OCI-LY7 (cell line): ENCODE results near the gene TLX2. TPM values are rescaled to one million over a fixed set of nuclear protein-coding genes. Genes with fewer than 3 reads are reported as not detected.

Experiments
- BruUV-seq: library from RNA; stranded (reverse); fragments of 400-500 nt; replicated peaks from 2 replicates; lab custom pipeline; 2021; lab: Mats Ljungman, UMichigan
- CTCF ChIA-PET: fragments of 300-600 bp; sonication (Branson Sonifier 250); formaldehyde crosslinking; loops from one replicate; lab custom pipeline; 2022; ENCODE audit warnings: antibody characterized with exemption; ENCODE audit not compliant: unreplicated experiment; lab: Charles Lee
- POLR2A ChIA-PET: fragments of 300-600 bp; sonication (Branson Sonifier 250); formaldehyde crosslinking; loops from one replicate; lab custom pipeline; 2022; ENCODE audit warnings: antibody characterized with exemption; lab: Charles Lee
- DNase-seq: peaks from one replicate; pipeline ENCODE4 v3.0.0-alpha.2; 2015; ENCODE audit warnings: low spot score
- H2AFZ ChIP-seq: fragments of 200-600 bp; sonication (generic), shearing (Covaris generic); 2 replicates; pipeline ENCODE4 v1.6.1; 2014; ENCODE audit warnings: mild to moderate bottlenecking, antibody characterized with exemption, low read length, moderate library complexity
- H3K27ac ChIP-seq: fragments of 200-600 bp; sonication (generic); 2 replicates; pipeline ENCODE4 v1.5.1; 2014; ENCODE audit warnings: mixed run types, low read depth, mild to moderate bottlenecking, moderate library complexity, low read length, inconsistent platforms; ENCODE audit not compliant: poor library complexity, severe bottlenecking
- H3K36me3 ChIP-seq: fragments of 200-600 bp; sonication (generic); 2 replicates; pipeline ENCODE4 v1.6.1; 2014; ENCODE audit warnings: mild to moderate bottlenecking, antibody characterized with exemption, low read length, moderate library complexity, mixed read lengths; ENCODE audit not compliant: insufficient read depth
- H3K4me1 ChIP-seq: fragments of 200-600 bp; sonication (generic); 2 replicates; pipeline ENCODE4 v1.5.1; 2014; ENCODE audit warnings: mild to moderate bottlenecking, low read length; ENCODE audit not compliant: insufficient read depth, poor library complexity, severe bottlenecking
- H3K4me2 ChIP-seq: fragments of 200-600 bp; sonication (generic); 2 replicates; pipeline ENCODE4 v1.6.1; 2014; ENCODE audit warnings: mild to moderate bottlenecking, low read length
- H3K4me3 ChIP-seq: fragments of 200-600 bp; sonication (generic); 2 replicates; pipeline ENCODE4 v1.5.1; 2014; ENCODE audit warnings: mild to moderate bottlenecking, low read depth, low read length; ENCODE audit not compliant: poor library complexity, severe bottlenecking
- H3K79me2 ChIP-seq: fragments of 200-600 bp; sonication (generic); 2 replicates; pipeline ENCODE4 v1.6.1; 2016; ENCODE audit warnings: low read depth, mild to moderate bottlenecking, low read length, moderate library complexity, mixed read lengths; ENCODE audit not compliant: insufficient read depth
- H3K9me2 ChIP-seq: fragments of 200-600 bp; sonication (generic); 2 replicates; pipeline ENCODE4 v1.6.1; 2016; ENCODE audit warnings: mild to moderate bottlenecking, low read length, mixed read lengths; ENCODE audit not compliant: insufficient read depth
- H3K9me3 ChIP-seq: fragments of 200-600 bp; sonication (generic); 2 replicates; pipeline ENCODE4 v1.6.1; 2014; ENCODE audit warnings: mild to moderate bottlenecking, mixed run types, low read length, mixed read lengths
- H4K20me1 ChIP-seq: fragments of 200-600 bp; sonication (generic); 2 replicates; pipeline ENCODE4 v1.6.1; 2014; ENCODE audit warnings: mild to moderate bottlenecking, antibody characterized with exemption, low read length, moderate library complexity, mixed read lengths; ENCODE audit not compliant: insufficient read depth
- EZH2phosphoT487 ChIP-seq: fragments of 200-600 bp; sonication (generic); IDR thresholded peaks from 2 replicates; pipeline ENCODE4 v1.6.1; 2018; ENCODE audit warnings: low read depth, borderline replicate concordance, mild to moderate bottlenecking, mixed run types, antibody characterized with exemption, low read length, moderate library complexity, mixed read lengths
- intact Hi-C: fragments of 100-400 bp; cut with micrococcal nuclease; formaldehyde crosslinking; loops from one replicate; pipeline ENCODE4 v1.10.0; 2022; ENCODE audit not compliant: unreplicated experiment
- total RNA-seq, 2 experiments: library from RNA; depleted of rRNA in 1 of 2; stranded (reverse); fragments of >200 nt in 1 of 2; shearing (Covaris generic) in 1 of 2; gene quantifications; 2 replicates each; pipeline ENCODE4 v1.2.3, GENCODE V29; 2014 to 2022
- TF ChIP-seq, protein P1 (sequence below): fragments of 200-600 bp; sonication (generic); conservative IDR thresholded peaks from 2 replicates; pipeline ENCODE4 v1.5.1; 2014; ENCODE audit warnings: mild to moderate bottlenecking, antibody characterized with exemption, low read length, moderate library complexity, mixed read lengths

TLX2 gene
- total RNA-seq, 2 experiments from 2014 or later: not detected

DNA sequence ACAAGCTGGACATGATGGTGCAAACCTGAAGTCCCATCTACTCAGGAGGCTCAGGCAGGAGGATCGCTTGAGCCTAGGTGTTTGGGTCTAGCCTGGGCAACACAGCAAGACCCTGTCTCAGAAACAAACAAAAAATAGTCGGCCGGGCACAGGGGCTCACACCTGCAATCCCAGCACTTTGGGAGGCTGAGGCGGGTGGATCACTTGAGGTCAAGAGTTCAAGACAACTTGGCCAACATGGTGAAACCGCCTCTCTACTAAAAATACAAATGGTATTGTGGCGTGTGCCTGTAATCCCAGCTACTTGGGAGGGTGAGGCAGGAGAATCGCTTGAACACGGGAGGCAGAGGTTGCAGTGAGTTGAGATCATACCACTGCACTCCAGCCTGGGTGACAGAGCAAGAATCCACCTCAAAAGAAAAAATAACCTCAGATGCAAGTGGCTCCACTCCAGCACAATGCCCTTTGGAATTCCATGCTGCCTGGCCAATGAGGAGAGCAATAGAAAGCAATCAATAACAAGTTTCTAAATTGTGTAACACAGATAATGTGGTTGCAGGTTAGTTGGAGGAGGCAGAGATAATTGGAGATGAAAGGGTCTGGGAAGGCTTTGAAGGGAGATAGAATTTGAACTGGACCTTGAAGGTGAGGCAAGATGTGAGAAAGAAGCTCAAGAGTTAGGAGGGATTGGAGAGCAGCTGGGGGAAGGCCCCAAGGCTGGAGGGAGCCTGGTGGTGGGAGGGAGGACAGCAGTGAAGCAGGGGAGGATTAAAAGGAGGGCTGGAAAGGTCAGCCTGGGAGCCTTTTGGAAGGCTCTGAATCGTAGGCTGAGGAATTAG lies 25.4 kb upstream of the TLX2 start:
- Histone ChIP-seq H3K79me2 (peaks cover 4% of the 10 kb centered on the region; the same call in 1 of the 2 replicates), H4K20me1 (no peaks in the 10 kb centered on the region), H3K4me3 (no peak overlapping the region), H3K9me3 (no peaks in the 10 kb centered on the region), H3K36me3 (peaks cover 54% of the 10 kb centered on the region), H3K9me2 (no peaks in the 10 kb centered on the region), H3K4me1 (peaks cover under 1% of the 10 kb centered on the region), H2AFZ (no peak overlapping the region), H3K4me2 (no peak overlapping the region), H3K27ac (no peak overlapping the region)
- no TSS peak for BruUV-seq
- no peak for DNase-seq
- ChIA-PET CTCF (no interaction called here), POLR2A (interaction anchor here (0.5 to 0.9 kb wide), 3 partner anchors 16 to 78 kb away, joined by 3 to 4 read pairs (median 3); partner anchors contain the start of gene PCGF1)
- intact Hi-C loops: no loop called here
- TF ChIP-seq, protein P1, sequence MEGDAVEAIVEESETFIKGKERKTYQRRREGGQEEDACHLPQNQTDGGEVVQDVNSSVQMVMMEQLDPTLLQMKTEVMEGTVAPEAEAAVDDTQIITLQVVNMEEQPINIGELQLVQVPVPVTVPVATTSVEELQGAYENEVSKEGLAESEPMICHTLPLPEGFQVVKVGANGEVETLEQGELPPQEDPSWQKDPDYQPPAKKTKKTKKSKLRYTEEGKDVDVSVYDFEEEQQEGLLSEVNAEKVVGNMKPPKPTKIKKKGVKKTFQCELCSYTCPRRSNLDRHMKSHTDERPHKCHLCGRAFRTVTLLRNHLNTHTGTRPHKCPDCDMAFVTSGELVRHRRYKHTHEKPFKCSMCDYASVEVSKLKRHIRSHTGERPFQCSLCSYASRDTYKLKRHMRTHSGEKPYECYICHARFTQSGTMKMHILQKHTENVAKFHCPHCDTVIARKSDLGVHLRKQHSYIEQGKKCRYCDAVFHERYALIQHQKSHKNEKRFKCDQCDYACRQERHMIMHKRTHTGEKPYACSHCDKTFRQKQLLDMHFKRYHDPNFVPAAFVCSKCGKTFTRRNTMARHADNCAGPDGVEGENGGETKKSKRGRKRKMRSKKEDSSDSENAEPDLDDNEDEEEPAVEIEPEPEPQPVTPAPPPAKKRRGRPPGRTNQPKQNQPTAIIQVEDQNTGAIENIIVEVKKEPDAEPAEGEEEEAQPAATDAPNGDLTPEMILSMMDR: no peak
- no peak for TF ChIP-seq EZH2phosphoT487

DNA sequence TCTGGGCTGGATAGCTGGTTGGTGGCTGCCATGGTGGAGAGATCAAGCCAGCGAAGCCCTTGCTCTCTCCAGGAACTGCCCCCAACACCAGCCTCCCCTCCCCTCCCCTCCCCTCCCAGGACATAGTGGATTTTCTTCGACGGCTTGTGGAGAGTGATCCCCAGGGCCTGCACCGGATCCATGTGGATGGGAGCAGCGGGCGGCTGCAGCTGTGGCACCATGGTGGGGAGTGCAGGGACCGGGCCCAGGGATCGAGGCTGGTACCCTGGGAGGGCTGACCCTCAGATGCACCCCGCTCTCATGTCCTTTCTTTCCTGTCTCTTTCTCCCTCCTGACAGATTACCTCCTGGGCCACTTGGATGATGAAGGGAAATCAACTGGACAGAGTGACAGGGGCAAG lies 24.3 kb upstream of the TLX2 start:
- intact Hi-C loops: no loop called here
- H3K4me1 ChIP-seq: no peaks in the 10 kb centered on the region
- POLR2A ChIA-PET: interaction anchor here (0.6 to 0.9 kb wide), 2 partner anchors 17 kb away, joined by 3 to 4 read pairs; partner anchors contain the start of gene PCGF1
- no peak overlapping the region for H3K27ac ChIP-seq
- H3K79me2 ChIP-seq: no peaks in the 10 kb centered on the region
- CTCF ChIA-PET: interaction anchor here (0.6 kb wide), 1 partner anchor 361 kb away, joined by 3 read pairs; no protein-coding TSS in a partner anchor
- H3K9me2 ChIP-seq: no peaks in the 10 kb centered on the region
- no peak overlapping the region for H3K4me2 ChIP-seq
- peaks cover 60% of the 10 kb centered on the region for H3K36me3 ChIP-seq
- TF ChIP-seq, protein P1: no peak
- no peak for TF ChIP-seq EZH2phosphoT487
- BruUV-seq: no TSS peak
- H3K9me3 ChIP-seq: no peaks in the 10 kb centered on the region
- no peak for DNase-seq
- no peak overlapping the region for H3K4me3 ChIP-seq
- no peak overlapping the region for H2AFZ ChIP-seq
- no peaks in the 10 kb centered on the region for H4K20me1 ChIP-seq
